Activated naive CD8-positive, alpha-beta T cell (primary cell): Measurements from ENCODE around the gene POMT2.

Source experiments
- H3K27ac Mint-ChIP-seq: one replicate; pipeline ENCODE4 v1.8.0; 2021; ENCODE audit warnings: mixed read lengths
- H3K27me3 Mint-ChIP-seq: one replicate; pipeline ENCODE4 v1.8.0; 2021; ENCODE audit warnings: mixed read lengths
- H3K36me3 Mint-ChIP-seq: one replicate; pipeline ENCODE4 v1.8.0; 2021; ENCODE audit warnings: mixed read lengths
- H3K4me1 Mint-ChIP-seq: one replicate; pipeline ENCODE4 v1.8.0; 2021; ENCODE audit warnings: low read depth, mixed read lengths
- H3K4me3 Mint-ChIP-seq: one replicate; pipeline ENCODE4 v1.8.0; 2021; ENCODE audit warnings: mild to moderate bottlenecking, mixed read lengths
- H3K9me3 Mint-ChIP-seq: one replicate; pipeline ENCODE4 v1.8.0; 2021; ENCODE audit warnings: low read depth, mixed read lengths

The POMT2 gene

DNA sequence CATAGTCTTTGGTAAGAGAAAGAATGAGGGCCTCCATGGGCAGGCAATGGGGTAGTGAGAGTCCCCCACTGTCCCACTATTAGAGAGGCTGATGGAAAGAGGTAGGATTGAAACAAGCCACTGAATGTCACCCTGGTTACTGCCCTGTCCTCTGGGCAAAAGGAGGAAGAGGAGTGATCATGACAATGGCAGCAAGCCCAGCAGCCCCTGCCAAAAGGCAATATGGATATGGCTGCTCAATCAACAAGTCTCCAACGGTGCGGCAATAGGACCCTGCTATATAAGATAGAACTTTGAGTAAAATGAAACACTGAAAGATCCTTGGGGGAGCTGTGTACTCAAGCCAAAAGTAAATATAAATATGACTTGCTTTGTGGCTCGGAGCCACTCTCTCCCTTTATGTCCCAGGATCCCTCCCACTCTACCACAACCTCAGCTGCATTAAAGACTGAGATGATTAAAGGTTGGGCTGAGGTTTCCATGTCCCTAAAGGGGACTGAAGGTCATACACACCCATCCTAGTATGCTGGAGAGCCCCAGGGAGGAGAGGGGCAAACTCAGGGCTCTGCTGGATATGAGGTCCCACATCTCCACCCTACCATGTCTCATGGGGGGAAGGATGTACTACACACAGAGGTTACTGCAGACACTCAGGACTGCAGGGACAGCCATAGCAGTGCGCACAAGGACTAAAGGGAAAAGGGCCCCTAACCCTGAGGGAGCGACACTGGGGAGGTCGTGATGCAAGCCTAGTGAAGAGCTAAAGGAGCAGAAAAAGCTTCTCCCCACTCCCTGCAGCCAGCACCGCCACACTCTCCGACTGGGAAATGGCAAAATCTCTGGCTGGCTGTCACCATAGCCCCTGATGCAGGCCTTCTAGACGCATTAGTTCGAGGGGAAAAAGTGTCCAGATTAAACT, 5.9 kb downstream of the POMT2 start:
- Mint-ChIP-seq H3K4me3 (no peak overlapping the region), H3K27ac (no peak overlapping the region), H3K36me3 (peaks cover 4% of the 10 kb centered on the region), H3K9me3 (no peaks in the 10 kb centered on the region), H3K27me3 (no peaks in the 10 kb centered on the region), H3K4me1 (peaks cover 4% of the 10 kb centered on the region)

DNA sequence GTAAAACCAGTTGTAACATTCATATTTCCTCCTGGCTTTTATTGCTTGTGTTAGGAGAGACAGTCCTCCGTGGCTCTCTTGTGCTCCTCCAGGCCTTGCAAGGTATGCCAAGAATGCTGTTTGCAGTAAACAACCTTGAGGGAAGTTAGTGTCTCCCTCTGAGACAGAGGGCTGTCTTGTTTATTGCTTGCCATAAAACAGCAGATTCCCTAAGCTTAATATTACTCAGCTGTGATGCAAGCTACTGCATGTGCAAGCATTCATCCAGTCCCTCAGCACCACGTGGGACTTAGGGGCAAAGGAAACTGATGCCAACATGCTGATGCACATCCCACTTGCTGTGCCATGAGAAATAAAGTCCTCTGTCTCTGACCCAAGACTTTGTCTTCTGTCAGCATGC, 6.6 kb downstream of the POMT2 start:
- Mint-ChIP-seq H3K4me3 (no peak overlapping the region), H3K27me3 (no peaks in the 10 kb centered on the region), H3K27ac (no peak overlapping the region), H3K36me3 (peaks cover 4% of the 10 kb centered on the region), H3K9me3 (no peaks in the 10 kb centered on the region), H3K4me1 (no peaks in the 10 kb centered on the region)

DNA sequence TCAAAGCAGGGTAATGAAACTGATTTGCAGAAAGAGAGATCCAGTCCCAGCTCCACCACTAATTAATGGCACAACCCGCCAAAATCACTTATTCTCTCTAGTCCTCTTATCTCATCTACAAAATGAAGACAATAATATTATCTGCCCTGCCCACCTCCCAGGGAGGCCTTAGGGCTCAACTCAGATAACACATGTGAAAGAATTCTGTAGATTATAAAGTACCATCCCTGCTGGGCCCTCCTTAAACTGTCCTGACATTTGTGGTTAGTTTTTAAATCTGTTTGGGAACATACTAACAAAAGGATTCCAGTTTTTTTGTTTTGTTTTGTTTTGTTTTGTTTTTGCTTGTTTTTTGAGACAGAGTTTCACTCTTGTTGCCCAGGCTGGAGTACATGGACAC, 7.3 kb downstream of the POMT2 start:
- no peak overlapping the region for H3K4me3 Mint-ChIP-seq
- no peaks in the 10 kb centered on the region for H3K27me3 Mint-ChIP-seq
- no peak overlapping the region for H3K27ac Mint-ChIP-seq
- peaks cover 4% of the 10 kb centered on the region for H3K36me3 Mint-ChIP-seq
- H3K9me3 Mint-ChIP-seq: no peaks in the 10 kb centered on the region
- no peaks in the 10 kb centered on the region for H3K4me1 Mint-ChIP-seq

DNA sequence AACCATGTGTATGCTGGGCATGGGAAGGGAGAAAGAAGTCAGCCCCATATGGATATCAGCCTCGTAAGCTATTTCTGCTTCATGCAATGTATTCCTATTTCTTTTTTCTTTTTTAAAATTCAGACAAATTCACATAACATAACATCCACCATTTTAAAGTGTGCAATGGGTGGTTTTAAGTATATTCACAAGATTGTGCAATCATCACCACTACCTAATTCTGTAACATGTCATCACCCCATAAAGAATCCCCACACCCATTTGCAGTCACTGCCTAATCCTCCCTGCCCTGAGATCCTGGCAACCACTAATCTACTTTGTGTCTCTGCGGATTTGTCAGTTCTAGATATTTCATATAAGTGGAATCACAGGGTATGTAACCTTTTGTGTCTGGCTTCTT, 9.5 kb downstream of the POMT2 start:
- Mint-ChIP-seq H3K4me3 (no peak overlapping the region), H3K27me3 (no peaks in the 10 kb centered on the region), H3K4me1 (no peaks in the 10 kb centered on the region), H3K36me3 (peaks cover 4% of the 10 kb centered on the region), H3K9me3 (no peaks in the 10 kb centered on the region), H3K27ac (no peak overlapping the region)

- Mint-ChIP-seq H3K4me1 (no peaks in the 10 kb centered on the region), H3K4me3 (no peak overlapping the region), H3K9me3 (no peaks in the 10 kb centered on the region), H3K27ac (no peak overlapping the region), H3K36me3 (peaks cover 4% of the 10 kb centered on the region), H3K27me3 (no peaks in the 10 kb centered on the region)
Measured at GRCh38 chr14:77310026-77310425, 10.7 kb downstream of the POMT2 start.

DNA sequence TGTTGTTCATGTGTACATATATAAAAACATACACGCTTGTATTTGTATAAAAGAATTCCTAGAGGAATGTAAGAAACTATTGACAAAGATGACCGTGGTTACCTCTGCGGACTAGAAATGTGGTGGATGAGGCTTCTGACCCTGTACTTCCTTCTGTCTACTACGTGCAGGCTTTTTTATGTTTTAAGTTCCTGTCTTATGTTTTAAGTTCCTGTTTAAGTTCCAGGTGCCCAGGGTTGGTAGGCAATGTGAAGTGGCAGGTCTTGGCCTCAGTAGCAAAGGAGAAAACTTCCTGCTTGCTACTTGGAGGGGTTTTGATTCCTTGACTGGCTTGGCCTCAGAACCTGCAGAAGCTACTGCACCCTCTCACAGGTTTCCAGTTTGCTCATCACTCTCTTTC, 11.6 kb downstream of the POMT2 start:
- Mint-ChIP-seq H3K9me3 (no peaks in the 10 kb centered on the region), H3K36me3 (peaks cover 4% of the 10 kb centered on the region), H3K27ac (no peak overlapping the region), H3K4me1 (no peaks in the 10 kb centered on the region), H3K27me3 (no peaks in the 10 kb centered on the region), H3K4me3 (no peak overlapping the region)

GRCh38 chr14:77306851-77307496, 13.7 kb downstream of the POMT2 start:
- Mint-ChIP-seq H3K4me1 (peaks cover 12% of the 10 kb centered on the region), H3K27me3 (no peaks in the 10 kb centered on the region), H3K4me3 (no peak overlapping the region), H3K36me3 (peaks cover 9% of the 10 kb centered on the region), H3K9me3 (no peaks in the 10 kb centered on the region), H3K27ac (no peak overlapping the region)

DNA sequence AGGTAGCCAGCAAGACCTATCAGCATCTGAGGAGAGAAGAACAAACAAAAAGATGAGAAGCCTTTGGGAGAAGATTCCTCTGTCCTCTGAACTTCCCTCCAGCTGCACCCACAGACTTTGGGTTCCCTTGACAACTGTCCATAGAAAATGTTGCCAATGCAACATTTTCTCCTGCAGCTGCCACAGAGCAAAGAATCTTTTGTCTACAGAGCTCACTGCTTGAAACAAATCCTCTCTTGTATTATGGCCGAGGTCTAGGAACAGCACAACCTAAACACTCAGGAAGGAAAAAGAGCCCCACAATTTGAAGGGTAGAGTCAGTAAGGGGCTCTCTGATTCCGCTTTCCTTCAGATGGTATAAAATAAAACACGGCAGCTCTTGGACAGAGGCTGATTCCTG, 14.3 kb downstream of the POMT2 start:
- H3K27me3 Mint-ChIP-seq: no peaks in the 10 kb centered on the region
- H3K27ac Mint-ChIP-seq: no peak overlapping the region
- H3K4me1 Mint-ChIP-seq: peaks cover 12% of the 10 kb centered on the region
- H3K4me3 Mint-ChIP-seq: no peak overlapping the region
- H3K36me3 Mint-ChIP-seq: peaks cover 9% of the 10 kb centered on the region
- no peaks in the 10 kb centered on the region for H3K9me3 Mint-ChIP-seq

- Mint-ChIP-seq H3K27me3 (no peaks in the 10 kb centered on the region), H3K4me1 (peaks cover 12% of the 10 kb centered on the region), H3K9me3 (no peaks in the 10 kb centered on the region), H3K36me3 (peaks cover 6% of the 10 kb centered on the region), H3K27ac (no peak overlapping the region), H3K4me3 (no peak overlapping the region)
Measured at GRCh38 chr14:77305696-77306095, 15.0 kb downstream of the POMT2 start.

GRCh38 chr14:77303417-77304156, 17.1 kb downstream of the POMT2 start:
- peaks cover 4% of the 10 kb centered on the region for H3K36me3 Mint-ChIP-seq
- peak overlapping the region; percentile 45 for H3K4me3 Mint-ChIP-seq
- H3K27me3 Mint-ChIP-seq: no peaks in the 10 kb centered on the region
- no peaks in the 10 kb centered on the region for H3K9me3 Mint-ChIP-seq
- H3K4me1 Mint-ChIP-seq: peaks cover 12% of the 10 kb centered on the region
- peak overlapping the region; percentile 50 for H3K27ac Mint-ChIP-seq

GRCh38 chr14:77302926-77303325, 17.8 kb downstream of the POMT2 start:
- Mint-ChIP-seq H3K9me3 (no peaks in the 10 kb centered on the region), H3K4me3 (no peak overlapping the region), H3K4me1 (peaks cover 12% of the 10 kb centered on the region), H3K36me3 (peaks cover 4% of the 10 kb centered on the region), H3K27ac (no peak overlapping the region), H3K27me3 (no peaks in the 10 kb centered on the region)

GRCh38 chr14:77301103-77301502, 19.6 kb downstream of the POMT2 start:
- no peaks in the 10 kb centered on the region for H3K9me3 Mint-ChIP-seq

GRCh38 chr14:77299771-77300170, 20.9 kb downstream of the POMT2 start:
- no peak overlapping the region for H3K27ac Mint-ChIP-seq
- peaks cover 8% of the 10 kb centered on the region for H3K36me3 Mint-ChIP-seq
- no peaks in the 10 kb centered on the region for H3K27me3 Mint-ChIP-seq
- H3K4me1 Mint-ChIP-seq: peaks cover 12% of the 10 kb centered on the region
- no peaks in the 10 kb centered on the region for H3K9me3 Mint-ChIP-seq
- no peak overlapping the region for H3K4me3 Mint-ChIP-seq

More at GRCh38 chr14:77301103-77301502, 19.6 kb downstream of the POMT2 start:
- Mint-ChIP-seq H3K27me3 (no peaks in the 10 kb centered on the region), H3K4me3 (no peak overlapping the region), H3K36me3 (peaks cover 4% of the 10 kb centered on the region), H3K4me1 (peaks cover 12% of the 10 kb centered on the region), H3K27ac (no peak overlapping the region)

GRCh38 chr14:77296906-77297305, 23.8 kb downstream of the POMT2 start:
- Mint-ChIP-seq H3K4me1 (no peaks in the 10 kb centered on the region), H3K36me3 (peaks cover 7% of the 10 kb centered on the region), H3K4me3 (no peak overlapping the region), H3K27ac (no peak overlapping the region), H3K27me3 (no peaks in the 10 kb centered on the region), H3K9me3 (no peaks in the 10 kb centered on the region)

GRCh38 chr14:77296155-77296554, 24.5 kb downstream of the POMT2 start:
- Mint-ChIP-seq H3K4me1 (no peaks in the 10 kb centered on the region), H3K27ac (no peak overlapping the region), H3K27me3 (no peaks in the 10 kb centered on the region), H3K36me3 (peaks cover 7% of the 10 kb centered on the region), H3K4me3 (no peak overlapping the region), H3K9me3 (no peaks in the 10 kb centered on the region)
